Umbilical cord (tissue), 2 donors: ENCODE results near the gene ALKBH7. TPM values are rescaled to one million over a fixed set of nuclear protein-coding genes. Genes with fewer than 3 reads are reported as not detected.
"Not testable (repeated sequence)": the region's sequence is repeated elsewhere in the genome, so short reads cannot be mapped to it uniquely, and the experiment has no call there.

Source experiments
- DNase-seq: peaks from one replicate; pipeline ENCODE4 v3.0.0-alpha.2; 2015; ENCODE audit warnings: low spot score
- total RNA-seq: library from RNA; depleted of rRNA; stranded (reverse); fragments of >200 nt; gene quantifications from one replicate; pipeline ENCODE4 v1.2.3, GENCODE V29; 2014; ENCODE audit warnings: low replicate concordance; ENCODE audit not compliant: insufficient read depth

The ALKBH7 gene, protein sequence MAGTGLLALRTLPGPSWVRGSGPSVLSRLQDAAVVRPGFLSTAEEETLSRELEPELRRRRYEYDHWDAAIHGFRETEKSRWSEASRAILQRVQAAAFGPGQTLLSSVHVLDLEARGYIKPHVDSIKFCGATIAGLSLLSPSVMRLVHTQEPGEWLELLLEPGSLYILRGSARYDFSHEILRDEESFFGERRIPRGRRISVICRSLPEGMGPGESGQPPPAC
- 97.5 TPM for total RNA-seq

DNA sequence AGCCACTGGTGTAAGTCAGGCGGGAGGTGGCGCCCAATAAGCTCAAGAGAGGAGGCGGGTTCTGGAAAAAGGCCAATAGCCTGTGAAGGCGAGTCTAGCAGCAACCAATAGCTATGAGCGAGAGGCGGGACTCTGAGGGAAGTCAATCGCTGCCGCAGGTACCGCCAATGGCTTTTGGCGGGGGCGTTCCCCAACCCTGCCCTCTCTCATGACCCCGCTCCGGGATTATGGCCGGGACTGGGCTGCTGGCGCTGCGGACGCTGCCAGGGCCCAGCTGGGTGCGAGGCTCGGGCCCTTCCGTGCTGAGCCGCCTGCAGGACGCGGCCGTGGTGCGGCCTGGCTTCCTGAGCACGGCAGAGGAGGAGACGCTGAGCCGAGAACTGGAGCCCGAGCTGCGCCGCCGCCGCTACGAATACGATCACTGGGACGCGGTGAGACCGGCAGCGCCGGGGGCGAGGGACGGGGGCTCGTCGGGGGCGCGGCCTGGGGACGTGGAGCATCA lies at the start of gene ALKBH7:
Gene ALKBH7 (plus strand): TSS at position 201 of the 502 bp plus-strand sequence. CDS start 27 bp downstream, at position 228.
- DNase-seq: peak; percentile 100

DNA sequence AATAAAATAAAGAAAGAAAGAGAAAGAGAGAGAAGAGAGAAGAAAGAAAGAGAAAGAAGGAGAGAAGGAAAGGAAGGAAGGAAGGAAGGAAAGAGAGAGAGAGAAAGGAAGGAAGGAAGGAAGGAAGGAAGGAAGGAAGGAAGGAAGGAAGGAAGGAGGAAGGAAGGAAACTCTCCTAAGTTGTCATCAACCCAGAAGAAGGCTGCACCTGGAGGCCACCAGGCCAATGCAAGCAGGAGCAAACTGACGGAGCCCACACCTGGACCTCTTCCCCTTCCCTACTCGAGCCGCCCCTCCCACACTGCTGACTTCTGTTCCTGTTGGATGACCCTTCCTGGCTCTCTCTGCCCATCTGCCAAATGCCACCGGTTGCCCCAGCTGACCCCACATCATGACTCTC lies 47.8 kb upstream of the ALKBH7 start:
- DNase-seq: no peak

DNA sequence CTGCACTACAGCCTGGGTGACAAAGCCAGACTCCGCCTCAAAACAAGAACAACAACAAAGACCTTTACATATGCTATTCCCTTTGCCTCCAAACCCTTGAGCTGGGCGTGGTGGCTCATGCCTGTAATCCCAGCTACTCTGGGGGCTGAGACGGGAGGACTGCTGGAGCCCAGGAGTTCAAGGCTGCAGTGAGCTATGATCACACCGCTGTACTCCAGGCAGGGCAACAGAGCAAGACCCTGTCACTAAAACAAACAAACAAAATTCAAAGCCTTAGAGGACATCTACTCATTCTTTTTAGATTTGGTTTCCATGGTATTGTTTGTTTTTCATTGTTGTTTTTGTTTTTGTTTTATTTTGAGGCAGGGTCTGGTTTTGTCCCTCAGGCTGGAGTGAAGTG lies 47.0 kb upstream of the ALKBH7 start:
- DNase-seq: no peak

DNA sequence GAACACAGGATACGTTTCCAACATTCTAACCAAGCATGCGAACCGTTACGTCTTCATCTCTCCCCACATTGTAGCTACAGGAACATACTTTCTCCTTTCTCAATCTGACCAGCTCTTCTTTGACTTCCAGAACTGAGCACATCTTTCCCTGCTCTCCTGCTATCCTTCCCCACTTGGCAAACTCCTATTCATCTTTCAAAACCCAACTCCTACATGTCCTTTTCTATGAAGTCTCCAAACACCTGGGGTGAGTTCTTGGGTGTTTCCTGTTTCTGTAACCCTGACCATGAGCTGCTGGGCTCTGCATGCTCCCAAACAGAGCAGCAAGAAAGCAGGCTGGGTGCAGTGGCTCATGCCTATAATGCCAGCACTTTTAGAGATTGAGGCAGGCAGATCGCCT lies 45.8 kb upstream of the ALKBH7 start:
- DNase-seq: no peak

DNA sequence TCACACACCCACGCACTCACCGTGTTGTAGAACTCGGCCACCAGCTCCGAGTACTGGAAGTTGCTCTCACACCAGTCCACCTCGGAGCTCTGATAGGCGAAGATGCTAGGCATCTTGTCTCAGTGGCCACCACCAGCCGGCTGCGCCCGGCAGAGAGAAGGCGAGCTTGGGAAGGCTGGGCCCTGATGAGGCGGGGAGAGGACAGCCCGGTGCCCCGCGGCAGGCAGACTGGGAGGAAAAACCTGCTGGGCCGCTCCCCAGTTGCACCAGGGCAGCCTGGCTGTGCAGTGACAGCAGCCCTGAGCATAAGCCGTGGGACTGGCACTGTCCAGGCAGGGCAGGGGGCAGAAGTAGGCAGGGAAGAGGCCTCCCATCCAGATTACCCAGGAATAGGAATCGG lies 39.2 kb upstream of the ALKBH7 start, which contains the start of gene ACER1:
Gene ACER1 (minus strand): TSS at position 174 of the 400 bp plus-strand sequence. CDS start 61 bp downstream, at position 113.
- DNase-seq: no peak

DNA sequence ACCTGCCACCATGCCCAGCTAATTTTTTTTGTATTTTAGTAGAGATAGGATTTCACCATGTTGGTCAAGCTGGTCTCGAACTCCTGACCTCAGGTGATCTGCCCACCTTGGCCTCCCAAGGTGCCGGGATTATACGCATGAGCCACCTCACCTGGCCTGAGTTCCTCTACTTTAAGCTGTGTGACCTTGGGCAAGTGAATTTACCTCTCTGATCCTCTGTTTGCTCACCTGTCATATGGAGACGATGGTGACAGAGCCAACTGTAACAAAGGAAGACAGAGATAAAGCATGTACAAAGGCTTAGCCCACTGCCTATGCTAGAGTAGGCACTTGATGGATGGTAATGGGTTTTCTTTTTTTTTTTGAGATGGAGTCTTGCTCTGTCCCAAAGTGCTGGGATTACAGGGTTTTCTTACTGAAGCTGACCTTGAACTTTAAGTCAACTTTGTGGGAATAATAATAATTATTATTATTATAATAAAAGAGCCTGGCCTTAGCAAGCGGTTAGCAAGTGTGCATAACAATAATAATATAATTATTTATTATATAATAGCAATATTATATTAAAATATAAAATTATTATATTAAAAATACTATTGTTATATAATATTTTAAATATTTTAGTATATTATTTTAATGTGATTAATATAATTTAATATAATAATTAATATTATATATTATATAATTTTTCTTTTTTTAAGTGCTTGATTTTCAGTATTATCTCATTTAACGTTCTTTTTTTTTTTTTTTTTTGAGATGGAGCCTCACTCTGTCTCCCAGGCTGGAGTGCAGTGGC lies 37.9 kb upstream of the ALKBH7 start:
- DNase-seq: no peak

DNA sequence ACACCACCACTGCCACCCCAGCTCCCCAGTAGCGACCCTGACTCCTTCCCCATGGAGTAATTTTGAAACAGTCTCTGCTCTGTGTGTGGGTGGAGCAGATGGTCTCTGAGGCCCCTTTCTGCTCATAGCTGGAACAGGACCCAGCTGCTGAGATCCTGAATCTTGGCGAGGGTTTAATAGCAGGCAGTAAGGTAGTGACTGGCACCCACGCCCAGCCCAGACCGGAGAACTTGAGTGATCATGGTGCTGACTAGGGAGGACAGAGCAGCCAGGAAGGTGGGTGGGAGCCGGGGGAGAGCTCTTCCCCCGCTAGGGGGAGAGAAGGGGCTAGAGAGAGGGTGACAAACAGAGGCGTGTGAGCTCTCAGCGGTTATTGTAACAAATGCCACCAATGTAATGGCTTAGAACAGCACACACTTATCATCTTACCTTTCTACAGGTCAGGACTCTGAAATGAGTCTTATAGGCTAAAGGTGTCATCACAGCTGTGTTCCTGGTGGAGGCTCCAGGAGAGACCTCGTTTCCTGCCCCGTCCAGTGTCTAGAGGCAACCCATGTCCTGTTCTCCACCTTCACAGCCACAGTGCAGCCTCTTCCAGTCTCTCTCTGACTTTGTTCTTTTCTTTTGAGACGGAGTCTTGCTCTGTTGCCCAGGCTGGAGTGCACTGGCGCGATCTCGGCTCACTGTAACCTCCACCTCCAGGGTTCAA lies 31.9 kb upstream of the ALKBH7 start:
- DNase-seq: peak; percentile 17

DNA sequence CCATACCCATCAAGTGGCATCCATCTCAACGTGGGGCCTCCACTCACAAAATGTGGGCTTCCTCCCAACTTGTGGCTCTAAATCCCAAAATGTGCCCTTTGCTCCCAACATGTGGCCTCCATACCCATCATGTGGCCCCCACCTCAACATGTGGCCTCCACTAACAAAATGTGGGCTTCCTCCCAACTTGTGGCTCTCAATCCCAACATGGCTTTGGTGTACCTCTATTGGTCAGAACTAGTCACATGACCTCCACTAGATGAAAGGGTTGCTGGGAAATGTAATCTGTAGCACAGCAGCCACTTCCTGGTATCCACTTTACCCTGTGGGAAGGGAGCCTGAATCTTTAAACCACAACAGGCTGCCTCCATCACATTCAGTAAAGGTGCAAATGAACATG lies 29.1 kb upstream of the ALKBH7 start:
- no peak for DNase-seq

DNA sequence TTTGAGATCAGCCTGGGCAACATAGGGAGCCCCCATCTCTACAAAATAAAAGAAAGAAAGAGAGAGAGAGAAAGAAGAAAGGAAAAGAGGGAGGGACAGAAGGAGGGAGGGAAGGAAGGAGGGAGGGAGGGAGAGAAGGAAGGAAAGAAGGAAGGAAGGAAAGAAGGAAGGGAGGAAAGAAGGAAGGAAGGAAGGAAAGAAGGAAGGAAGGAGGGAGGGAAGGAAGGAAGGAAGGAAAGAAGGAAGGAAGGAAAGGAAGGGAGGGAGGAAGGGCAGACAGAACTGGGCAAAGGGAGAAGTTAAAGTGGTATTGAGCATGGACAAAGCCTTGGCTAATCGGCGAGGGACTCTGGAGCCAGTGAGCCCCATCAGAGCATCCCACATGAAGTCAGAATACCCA lies 23.3 kb upstream of the ALKBH7 start:
- not testable (repeated sequence) for DNase-seq

DNA sequence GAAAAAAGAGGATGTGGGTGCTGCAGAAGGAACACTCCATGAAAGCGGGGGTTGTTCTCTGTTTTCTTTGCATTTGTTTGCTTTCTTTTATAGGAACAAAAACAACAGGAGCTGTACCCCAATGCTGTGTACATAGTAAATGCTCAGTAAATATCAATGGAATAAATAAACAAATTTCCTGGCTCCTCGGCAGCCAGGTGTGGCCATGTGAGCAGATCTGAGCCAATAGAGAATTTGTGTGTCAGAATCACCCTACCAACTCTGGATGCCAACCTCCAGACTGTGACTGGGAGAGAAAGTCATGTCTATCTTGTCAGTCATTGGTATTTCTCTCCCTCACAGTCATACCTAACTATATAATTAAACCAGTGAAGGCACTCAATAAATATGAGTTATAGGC lies 21.9 kb upstream of the ALKBH7 start:
- no peak for DNase-seq

DNA sequence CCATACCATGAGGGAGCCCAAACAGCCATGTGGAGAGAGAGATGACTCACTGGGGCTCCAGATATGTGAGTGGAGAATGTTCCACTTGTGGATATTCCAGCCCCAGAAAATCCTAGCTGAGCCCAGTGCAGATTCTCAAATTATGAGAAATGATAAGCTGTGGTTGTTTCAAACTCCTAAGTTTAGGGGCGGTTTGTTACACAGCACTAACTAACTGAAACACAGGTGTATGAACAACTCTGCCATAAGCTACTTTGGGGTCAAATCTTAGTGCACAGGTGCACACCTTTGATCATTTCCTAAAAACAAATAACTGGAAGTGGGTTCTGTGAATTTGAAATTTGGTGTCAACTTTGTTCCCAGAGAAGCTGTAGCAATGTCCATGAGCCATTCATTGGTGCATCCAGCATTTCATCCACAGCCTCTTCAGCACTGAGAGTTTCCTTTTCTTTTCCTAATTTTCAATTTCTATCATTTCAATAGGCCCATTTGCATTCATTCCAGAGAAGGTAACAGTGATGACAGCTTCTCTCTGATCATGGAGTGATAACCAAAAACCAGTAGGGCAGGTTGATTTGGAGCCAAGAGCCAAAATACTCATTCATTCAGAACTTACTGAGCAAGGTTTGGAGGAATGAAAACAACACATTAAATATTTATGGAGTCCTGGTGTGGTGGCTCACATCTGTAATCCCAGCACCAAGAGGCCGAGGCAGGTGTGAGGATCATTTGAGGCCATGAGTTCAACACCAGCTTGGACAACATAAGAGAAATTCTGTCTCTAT lies 20.0 kb upstream of the ALKBH7 start:
- DNase-seq: peak; percentile 31

DNA sequence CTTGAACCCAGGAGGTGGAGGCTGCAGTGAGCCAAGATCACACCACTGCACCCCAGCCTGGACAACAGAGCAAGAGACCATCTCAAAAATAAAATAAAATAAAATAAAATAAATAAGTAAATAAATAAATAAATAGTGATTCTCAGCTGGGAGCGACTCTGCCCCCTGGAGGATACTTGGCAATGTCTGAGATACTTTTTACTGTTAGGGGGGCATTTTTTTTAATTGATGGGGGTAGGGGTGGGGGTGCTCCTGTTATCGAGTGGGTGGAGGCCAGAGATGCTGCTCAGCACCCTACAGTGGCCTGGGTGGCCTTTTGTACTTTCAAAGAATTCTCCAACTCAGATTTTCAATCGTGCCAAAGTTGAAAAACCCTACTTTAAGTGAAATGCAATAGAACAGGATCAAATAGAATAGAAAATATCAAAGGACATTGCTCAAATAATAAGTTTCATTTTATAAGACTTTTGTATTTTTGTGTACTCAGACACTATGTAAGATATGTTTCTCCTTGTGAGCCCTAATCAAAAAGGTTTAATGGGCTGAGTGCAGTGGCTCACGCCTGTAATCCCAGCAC lies 18.4 kb upstream of the ALKBH7 start:
- DNase-seq: no peak

DNA sequence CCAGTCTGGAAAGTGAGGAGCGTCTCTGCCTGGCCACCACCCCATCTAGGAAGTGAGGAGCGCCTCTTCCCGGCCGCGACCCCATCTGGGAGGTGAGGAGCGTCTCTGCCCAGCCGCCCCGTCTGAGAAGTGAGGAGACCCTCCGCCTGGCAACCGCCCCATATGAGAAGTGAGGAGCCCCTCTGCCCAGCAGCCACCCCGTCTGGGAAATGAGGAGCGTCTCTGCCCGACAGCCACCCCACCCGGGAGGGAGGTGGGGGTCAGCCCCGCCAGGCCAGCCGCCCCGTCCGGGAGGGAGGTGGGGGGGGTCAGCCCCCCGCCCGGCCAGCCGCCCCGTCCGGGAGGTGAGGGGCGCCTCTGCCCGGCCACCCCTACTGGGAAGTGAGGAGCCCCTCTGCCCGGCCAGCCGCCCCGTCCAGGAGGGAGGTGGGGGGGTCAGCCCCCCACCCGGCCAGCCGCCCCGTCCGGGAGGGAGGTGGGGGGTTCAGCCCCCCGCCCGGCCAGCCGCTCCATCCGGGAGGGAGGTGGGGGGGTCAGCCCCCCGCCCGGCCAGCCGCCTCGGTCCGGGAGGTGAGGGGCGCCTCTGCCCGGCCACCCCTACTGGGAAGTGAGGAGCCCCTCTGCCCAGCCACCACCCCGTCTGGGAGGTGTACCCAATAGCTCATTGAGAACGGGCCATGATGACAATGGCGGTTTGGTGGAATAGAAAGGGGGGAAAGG lies 17.1 kb upstream of the ALKBH7 start:
- not testable (repeated sequence) for DNase-seq

DNA sequence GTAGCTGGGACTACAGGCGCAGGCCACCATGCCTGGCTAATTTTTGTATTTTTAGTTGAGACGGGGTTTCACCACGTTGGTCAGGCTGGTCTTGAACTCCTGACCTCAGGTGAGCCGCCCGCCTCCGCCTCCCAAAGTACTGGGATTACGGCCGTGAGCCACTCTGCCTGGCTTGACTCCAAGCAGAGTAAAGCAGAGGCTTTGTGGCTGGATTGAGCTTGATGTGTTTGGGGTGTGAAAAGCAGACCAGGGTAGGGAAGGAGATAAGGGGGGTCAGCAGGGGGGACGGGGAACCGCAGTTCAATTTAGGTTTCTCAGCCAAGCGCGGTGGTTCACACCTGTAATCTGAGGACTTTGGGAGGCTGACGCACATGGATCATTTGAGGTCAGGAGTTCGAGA lies 15.4 kb upstream of the ALKBH7 start:
- DNase-seq: no peak

DNA sequence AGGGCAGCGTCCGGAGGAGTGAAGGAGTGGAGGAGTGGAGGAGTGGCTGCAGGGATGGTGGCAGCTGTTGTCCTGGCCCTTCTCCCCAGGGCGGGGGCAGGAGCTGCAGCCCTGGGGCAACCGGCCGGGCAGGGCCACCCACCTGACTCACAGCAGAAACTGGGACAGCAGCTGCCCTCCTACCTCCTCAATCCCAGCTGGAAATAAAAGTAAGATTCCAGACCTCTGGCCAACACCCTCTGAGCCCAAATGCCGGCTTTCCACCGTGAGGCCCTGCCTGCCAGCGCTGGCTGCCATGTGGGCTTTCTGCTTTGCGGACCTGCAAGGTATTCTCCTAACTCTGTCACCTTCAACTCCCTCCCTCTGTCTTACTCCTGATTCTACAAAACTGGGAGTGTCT lies 14.6 kb upstream of the ALKBH7 start:
- no peak for DNase-seq

DNA sequence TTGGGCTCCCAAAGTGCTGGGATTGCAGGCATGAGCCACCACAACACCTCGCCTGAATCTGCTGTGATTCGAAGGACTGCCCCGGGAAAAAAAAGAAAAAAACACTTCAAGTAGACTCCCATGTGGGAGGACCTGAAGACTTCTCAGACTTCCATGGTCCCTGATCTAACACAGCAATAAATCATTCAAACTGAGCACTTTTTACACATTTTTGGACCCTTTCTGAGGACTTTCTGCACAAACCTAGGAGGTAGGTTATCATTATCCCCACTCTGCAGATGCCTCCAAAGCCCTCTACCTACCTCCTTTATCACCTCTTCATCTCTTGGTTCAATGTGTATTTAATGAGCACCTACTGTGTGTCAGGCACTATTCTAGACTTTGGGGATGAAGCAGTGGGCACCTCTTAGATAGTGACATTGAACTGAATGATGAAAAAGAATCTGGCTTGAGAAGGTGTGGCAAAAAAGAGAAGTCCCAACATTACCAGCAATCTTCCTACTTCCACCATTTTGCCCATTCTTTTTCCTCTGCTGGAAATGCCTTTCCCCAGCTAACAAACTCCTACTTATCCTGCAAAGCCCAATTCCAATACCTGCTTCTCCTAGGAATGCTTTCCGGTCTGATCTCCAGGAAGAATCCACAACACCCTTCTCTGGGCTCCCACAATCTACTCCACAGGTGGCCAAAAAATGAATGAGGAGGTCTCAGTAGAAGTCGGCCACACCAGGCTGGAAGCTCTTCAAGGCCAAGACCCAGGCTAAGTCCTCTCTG lies 12.8 kb upstream of the ALKBH7 start:
- no peak for DNase-seq

DNA sequence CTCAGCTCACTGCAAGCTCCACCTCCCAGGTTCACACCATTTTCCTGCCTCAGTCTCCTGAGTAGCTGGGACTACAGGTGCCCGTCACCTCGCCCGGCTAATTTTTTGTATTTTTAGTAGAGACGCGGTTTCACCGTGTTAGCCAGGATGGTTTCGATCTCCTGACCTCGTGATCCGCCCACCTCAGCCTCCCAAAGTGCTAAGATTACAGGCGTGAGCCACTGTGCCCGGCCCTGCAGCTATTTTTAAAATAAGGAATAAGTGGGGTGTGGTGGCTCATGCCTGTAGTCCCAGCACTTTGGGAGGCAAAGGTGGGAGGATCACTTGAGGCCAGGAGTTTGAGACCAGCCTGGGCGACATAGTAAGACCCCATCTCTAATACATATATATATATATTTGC lies 12.1 kb upstream of the ALKBH7 start:
- not testable (repeated sequence) for DNase-seq

DNA sequence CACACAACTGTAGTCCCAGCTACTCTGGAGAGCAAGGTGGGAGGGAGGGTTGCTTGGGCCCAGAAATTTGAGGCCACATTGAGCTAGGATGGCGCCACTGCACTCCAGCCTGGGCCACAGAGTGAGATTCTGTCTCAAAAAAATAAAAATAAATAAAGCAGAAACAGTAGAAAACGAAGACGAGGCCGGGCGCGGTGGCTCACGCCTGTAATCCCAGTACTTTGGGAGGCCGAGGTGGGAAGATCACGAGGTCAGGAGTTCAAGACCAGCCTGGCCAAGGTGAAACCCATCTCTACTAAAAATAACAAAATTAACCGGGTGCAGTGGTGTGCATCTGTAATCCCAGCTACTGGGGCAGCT lies 11.8 kb upstream of the ALKBH7 start:
- DNase-seq: not testable (repeated sequence)

DNA sequence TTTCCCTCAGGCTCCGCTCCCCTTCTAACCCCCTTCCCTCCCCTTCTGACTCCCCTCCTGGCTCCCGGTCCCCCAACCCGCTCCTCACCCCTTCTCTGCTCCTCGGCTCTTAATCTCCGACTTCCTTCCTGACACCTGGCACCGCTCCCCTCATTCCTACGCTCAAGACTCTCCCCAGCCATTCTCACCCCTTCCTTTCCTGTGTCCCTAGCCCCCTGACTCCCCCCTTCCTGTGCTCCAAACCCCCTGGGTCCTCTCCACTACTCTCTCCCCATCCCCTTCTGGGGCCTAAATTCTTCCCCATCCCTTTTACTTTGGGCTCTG lies 10.6 kb upstream of the ALKBH7 start:
- DNase-seq: peak; percentile 18

DNA sequence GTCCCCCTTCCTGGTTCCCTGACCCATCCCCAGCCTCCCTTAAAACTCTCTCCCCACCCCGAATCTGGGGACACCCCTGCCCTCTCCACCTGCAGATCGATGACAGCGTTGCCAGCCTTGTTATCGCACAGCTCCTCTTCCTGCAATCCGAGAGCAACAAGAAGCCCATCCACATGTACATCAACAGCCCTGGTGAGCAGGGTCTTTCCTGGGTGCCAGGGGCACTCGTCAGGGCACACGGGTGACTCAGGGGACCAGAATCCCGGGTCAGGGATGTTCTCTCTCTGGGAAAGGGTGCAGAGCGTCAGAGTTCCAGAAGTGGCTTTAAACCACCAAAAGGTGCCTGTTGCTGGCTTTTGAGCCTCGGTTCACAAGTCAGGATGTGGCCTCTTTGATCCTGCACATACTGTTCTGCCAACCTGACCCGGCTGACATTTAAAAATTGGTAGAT lies 10.2 kb upstream of the ALKBH7 start:
- no peak for DNase-seq
